IMR-90 (cell line): ENCODE data around the gene TMPRSS2. TPM values are rescaled to one million over a fixed set of nuclear protein-coding genes. Genes with fewer than 3 reads are reported as not detected.
"Not testable (repeated sequence)": the region's sequence is repeated elsewhere in the genome, so short reads cannot be mapped to it uniquely, and the experiment has no call there.

ENCODE experiments used
- ATAC-seq: fragments of 200-7000 bp; cut with Tn5 transposase; 2 replicates; pipeline ENCODE4 v1.9.1; 2020; ENCODE audit warnings: low read depth, mild to moderate bottlenecking, moderate library complexity
- BruUV-seq: library from RNA; stranded (reverse); fragments of 400-500 nt; replicated peaks from 2 replicates; lab custom pipeline; 2021; lab: Mats Ljungman, UMichigan
- CTCF ChIA-PET: fragments of 300-600 bp; formaldehyde crosslinking; extraction: SDS; loops from one replicate; lab custom pipeline; 2021; ENCODE audit warnings: antibody characterized with exemption; lab: Yijun Ruan, JAX
- POLR2A ChIA-PET: fragments of 300-600 bp; sonication (Branson Sonifier 250); formaldehyde crosslinking; loops from one replicate; lab custom pipeline; 2022; ENCODE audit warnings: antibody characterized with exemption; ENCODE audit not compliant: unreplicated experiment; lab: Charles Lee
- DNase-seq: peaks from one replicate; pipeline ENCODE4 v3.0.0; 2013
- H2AFZ ChIP-seq: replicated peaks from 2 replicates; pipeline ENCODE3; 2013; ENCODE audit warnings: low read length, mild to moderate bottlenecking; ENCODE audit not compliant: poor library complexity
- H2AK5ac ChIP-seq: 2 replicates; pipeline ENCODE4 v1.6.1; 2013; ENCODE audit warnings: low read depth, low read length, inconsistent platforms
- H2AK9ac ChIP-seq: replicated peaks from 2 replicates; pipeline ENCODE3; 2013; ENCODE audit warnings: mild to moderate bottlenecking, low read depth, low read length, moderate library complexity; ENCODE audit not compliant: poor library complexity
- H2BK120ac ChIP-seq: 2 replicates; pipeline ENCODE4 v1.6.1; 2013; ENCODE audit warnings: low read depth, low read length, inconsistent platforms
- H2BK15ac ChIP-seq: 3 replicates; pipeline ENCODE4 v1.6.1; 2013; ENCODE audit warnings: low read depth, low read length, inconsistent platforms
- H2BK20ac ChIP-seq: 2 replicates; pipeline ENCODE4 v1.6.1; 2013; ENCODE audit warnings: low read depth, mild to moderate bottlenecking, inconsistent platforms, low read length, moderate library complexity
- H2BK5ac ChIP-seq: 2 replicates; pipeline ENCODE4 v1.6.1; 2013; ENCODE audit warnings: mild to moderate bottlenecking, low read depth, low read length, inconsistent platforms; ENCODE audit not compliant: poor library complexity, severe bottlenecking
- H3K14ac ChIP-seq: replicated peaks from 2 replicates; pipeline ENCODE4 v1.6.1; 2013; ENCODE audit warnings: low read depth, low read length, inconsistent platforms
- H3K18ac ChIP-seq: 2 replicates; pipeline ENCODE4 v1.6.1; 2013; ENCODE audit warnings: low read depth, low read length, control low read depth
- H3K23ac ChIP-seq: 2 replicates; pipeline ENCODE4 v1.6.1; 2013; ENCODE audit warnings: low read depth, low read length, inconsistent platforms
- H3K27ac ChIP-seq: 2 replicates; pipeline ENCODE4 v1.5.1; 2013; ENCODE audit warnings: mild to moderate bottlenecking, control low read depth, low read length; ENCODE audit not compliant: insufficient read depth
- H3K27me3 ChIP-seq: 2 replicates; pipeline ENCODE4 v1.6.1; 2013; ENCODE audit warnings: low read length; ENCODE audit not compliant: control insufficient read depth, insufficient read depth
- H3K36me3 ChIP-seq: 2 replicates; pipeline ENCODE4 v1.6.1; 2013; ENCODE audit warnings: low read length, mixed read lengths; ENCODE audit not compliant: control insufficient read depth, insufficient read depth
- H3K4ac ChIP-seq: 2 replicates; pipeline ENCODE4 v1.6.1; 2013; ENCODE audit warnings: low read depth, low read length, inconsistent platforms
- H3K4me1 ChIP-seq: 2 replicates; pipeline ENCODE4 v1.6.1; 2013; ENCODE audit warnings: low read length, mixed read lengths; ENCODE audit not compliant: control insufficient read depth, insufficient read depth
- H3K4me2 ChIP-seq: 2 replicates; pipeline ENCODE4 v1.6.1; 2013; ENCODE audit warnings: low read depth, mild to moderate bottlenecking, control low read depth, low read length, moderate library complexity
- H3K4me3 ChIP-seq: 2 replicates; pipeline ENCODE4 v1.5.1; 2013; ENCODE audit warnings: low read depth, mild to moderate bottlenecking, control low read depth, low read length, moderate library complexity; ENCODE audit not compliant: insufficient read depth
- H3K56ac ChIP-seq: 2 replicates; pipeline ENCODE4 v1.6.1; 2013; ENCODE audit warnings: low read length, inconsistent platforms; ENCODE audit not compliant: insufficient read depth; ENCODE audit errors: extremely low read depth
- H3K79me1 ChIP-seq, 2 experiments: 2 replicates each; pipeline ENCODE4 v1.6.1; 2013; ENCODE audit warnings: low read length in 2 of 2, inconsistent platforms in 1 of 2, low read depth in 1 of 2
- H3K9ac ChIP-seq: 2 replicates; pipeline ENCODE4 v1.6.1; 2013; ENCODE audit warnings: low read depth, low read length, control low read depth
- H3K9me1 ChIP-seq: 2 replicates; pipeline ENCODE4 v1.6.1; 2013; ENCODE audit warnings: low read length, inconsistent platforms; ENCODE audit not compliant: insufficient read depth
- H3K9me3 ChIP-seq: 2 replicates; pipeline ENCODE4 v1.6.1; 2013; ENCODE audit warnings: low read length; ENCODE audit not compliant: control insufficient read depth, insufficient read depth
- H4K20me1 ChIP-seq: 2 replicates; pipeline ENCODE4 v1.6.1; 2013; ENCODE audit warnings: low read length, inconsistent platforms; ENCODE audit not compliant: insufficient read depth
- H4K5ac ChIP-seq: 2 replicates; pipeline ENCODE4 v1.6.1; 2013; ENCODE audit warnings: mild to moderate bottlenecking, low read depth, low read length, control low read depth
- H4K8ac ChIP-seq, 2 experiments: 2 replicates each; pipeline ENCODE4 v1.6.1; 2013; ENCODE audit warnings: low read depth in 2 of 2, low read length in 2 of 2, control low read depth in 1 of 2, inconsistent platforms in 1 of 2
- H4K91ac ChIP-seq: 2 replicates; pipeline ENCODE4 v1.6.1; 2013; ENCODE audit warnings: low read depth, low read length, inconsistent platforms; ENCODE audit not compliant: insufficient read depth
- BHLHE40 ChIP-seq: fragments of 150-350 bp; IDR thresholded peaks from 2 replicates; pipeline ENCODE4 v1.6.1; 2016; ENCODE audit warnings: mild to moderate bottlenecking, low read depth, low read length
- MAZ ChIP-seq: IDR thresholded peaks from 2 replicates; pipeline ENCODE4 v1.6.1; 2012; ENCODE audit warnings: low read depth, mild to moderate bottlenecking, low read length, improper control_type of control experiment, moderate library complexity, borderline replicate concordance
- POLR2A ChIP-seq: IDR thresholded peaks from 2 replicates; pipeline ENCODE4 v1.6.1; 2012; ENCODE audit warnings: mild to moderate bottlenecking, low read depth, low read length
- RAD21 ChIP-seq: IDR thresholded peaks from 2 replicates; pipeline ENCODE4 v1.6.1; 2012; ENCODE audit warnings: low read length, improper control_type of control experiment
- SMC3 ChIP-seq: fragments of 150-350 bp; IDR thresholded peaks from 2 replicates; pipeline ENCODE4 v1.6.1; 2016; ENCODE audit warnings: low read depth, mild to moderate bottlenecking, antibody characterized with exemption, low read length, moderate library complexity
- WGBS, 2 experiments: methylation state at CpG; one replicate each; pipeline versions ENCODE4 v1.1.5 to v1.1.7; 2013; ENCODE audit warnings: missing lambda C conversion rate in 2 of 2; ENCODE audit not compliant: insufficient read length in 1 of 2; ENCODE audit errors: extremely low coverage in 2 of 2; 5-methylcytosine and 5-hydroxymethylcytosine counted together
- dilution Hi-C: fragments of 300-500 bp; cut with HindIII; formaldehyde crosslinking; loops from one replicate; pipeline ENCODE4 v1.14.3; 2018; ENCODE audit warnings: low sequenced_read_pairs; ENCODE audit not compliant: unreplicated experiment
- in situ Hi-C: fragments of 300-500 bp; cut with MboI; formaldehyde crosslinking; loops from 3 replicates; pipeline ENCODE4 v1.14.3; 2019; ENCODE audit warnings: low sequenced_read_pairs, inconsistent platforms, mixed read lengths
- intact Hi-C: fragments of 100-400 bp; cut with micrococcal nuclease; formaldehyde crosslinking; loops from 2 replicates; pipeline ENCODE4 v1.10.0; 2022
- polyA plus RNA-seq, 3 experiments: library from polyadenylated mRNA; depleted of rRNA; stranded (reverse); fragments of >200 nt; gene quantifications; 2 replicates each; pipeline ENCODE4 v1.2.3, GENCODE V29; 2012; ENCODE audit warnings: low replicate concordance in 1 of 3
- total RNA-seq: library from RNA; depleted of rRNA; stranded (reverse); fragments of >200 nt; gene quantifications from 2 replicates; pipeline ENCODE4 v1.2.3, GENCODE V29; 2012
- TF ChIP-seq, protein P1 (sequence below): conservative IDR thresholded peaks from 2 replicates; pipeline ENCODE4 v1.5.1; 2012; ENCODE audit warnings: mild to moderate bottlenecking, low read depth, low read length, improper control_type of control experiment

Gene TMPRSS2
- total and polyA plus RNA-seq, 2 of the 4 experiments (the other 2 are of a cell fraction), result not detected

GRCh38 chr21:41425588-41425953, 82.4 kb downstream of the TMPRSS2 start:
- no TSS peak for BruUV-seq
- no CpG with 5 or more reads among the region's 7 CpGs for WGBS, 2 experiments

DNA sequence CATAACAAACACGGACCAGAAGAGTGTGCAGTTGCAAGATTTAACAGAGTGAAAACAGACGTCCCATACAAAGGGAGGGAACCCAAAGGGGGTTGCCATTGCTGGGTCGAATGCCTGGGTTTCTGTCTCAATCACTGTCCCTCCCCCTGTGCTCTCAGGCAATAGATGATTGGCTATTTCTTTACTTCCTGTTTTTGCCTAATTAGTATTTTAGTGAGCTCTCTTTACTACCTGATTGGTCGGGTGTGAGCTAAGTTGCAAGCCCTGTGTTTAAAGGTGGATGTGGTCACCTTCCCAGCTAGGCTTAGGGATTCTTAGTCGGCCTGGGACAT, 84.7 kb downstream of the TMPRSS2 start:
- H4K91ac ChIP-seq, dilution Hi-C loops, H2AK5ac ChIP-seq, H3K56ac ChIP-seq, H2BK5ac ChIP-seq, H4K20me1 ChIP-seq, H2BK120ac ChIP-seq, H2BK20ac ChIP-seq, POLR2A ChIA-PET, H3K4me3 ChIP-seq, H3K4me1 ChIP-seq, H2AFZ ChIP-seq, H3K36me3 ChIP-seq, H3K79me1 ChIP-seq, H3K4ac ChIP-seq, CTCF ChIA-PET, H3K4me2 ChIP-seq, H3K9ac ChIP-seq, H3K18ac ChIP-seq, BruUV-seq, H3K9me3 ChIP-seq, H3K23ac ChIP-seq, H3K27ac ChIP-seq, in situ Hi-C loops, H3K14ac ChIP-seq, H4K5ac ChIP-seq, H3K9me1 ChIP-seq, DNase-seq, H2BK15ac ChIP-seq, H4K8ac ChIP-seq, H2AK9ac ChIP-seq, ATAC-seq: not testable (repeated sequence)
- H3K27me3 ChIP-seq, result peaks cover 15% of the 10 kb centered on the region
- WGBS, 2 experiments, result no CpG with 5 or more reads among the region's 5 CpGs
- intact Hi-C loops, result loop anchor here (5.0 kb wide), 1 partner anchor 61 kb away; the partner anchor contains the start of gene MX2

More at GRCh38 chr21:41425588-41425953, 82.4 kb downstream of the TMPRSS2 start:
- dilution Hi-C loops (no loop called here), in situ Hi-C loops (no loop called here), intact Hi-C loops (no loop called here)
- ATAC-seq, result no peak
- Histone ChIP-seq H3K23ac (no peak overlapping the region), H3K18ac (no peak overlapping the region), H3K4me1 (no peaks in the 10 kb centered on the region; the same call in 1 of the 2 replicates), H3K36me3 (no peaks in the 10 kb centered on the region), H3K79me1 (no peaks in the 10 kb centered on the region), H2BK5ac (no peak overlapping the region), H3K14ac (no peak overlapping the region), H3K4me2 (peak overlapping the region; percentile 89; the same call in 1 of the 2 replicates), H3K9me1 (peaks cover 3% of the 10 kb centered on the region; the same call in 1 of the 2 replicates), H2AK9ac (no peak overlapping the region), H3K27ac (no peak overlapping the region), H2AFZ (peak overlapping the region; percentile 84), H3K27me3 (peaks cover 21% of the 10 kb centered on the region), H3K9me3 (no peaks in the 10 kb centered on the region), H3K4me3 (peak overlapping the region; percentile 58; the same call in 1 of the 2 replicates), H2AK5ac (no peak overlapping the region), H4K8ac (no peak overlapping the region), H3K4ac (no peak overlapping the region), H4K20me1 (no peaks in the 10 kb centered on the region), H2BK120ac (no peak overlapping the region), H2BK20ac (no peak overlapping the region), H3K56ac (no peak overlapping the region), H4K5ac (no peak overlapping the region), H3K9ac (no peak overlapping the region), H2BK15ac (no peak overlapping the region), H4K91ac (no peak overlapping the region)
- DNase-seq, result no peak
- ChIA-PET CTCF (no interaction called here), POLR2A (no interaction called here)
- TF ChIP-seq, protein P1, sequence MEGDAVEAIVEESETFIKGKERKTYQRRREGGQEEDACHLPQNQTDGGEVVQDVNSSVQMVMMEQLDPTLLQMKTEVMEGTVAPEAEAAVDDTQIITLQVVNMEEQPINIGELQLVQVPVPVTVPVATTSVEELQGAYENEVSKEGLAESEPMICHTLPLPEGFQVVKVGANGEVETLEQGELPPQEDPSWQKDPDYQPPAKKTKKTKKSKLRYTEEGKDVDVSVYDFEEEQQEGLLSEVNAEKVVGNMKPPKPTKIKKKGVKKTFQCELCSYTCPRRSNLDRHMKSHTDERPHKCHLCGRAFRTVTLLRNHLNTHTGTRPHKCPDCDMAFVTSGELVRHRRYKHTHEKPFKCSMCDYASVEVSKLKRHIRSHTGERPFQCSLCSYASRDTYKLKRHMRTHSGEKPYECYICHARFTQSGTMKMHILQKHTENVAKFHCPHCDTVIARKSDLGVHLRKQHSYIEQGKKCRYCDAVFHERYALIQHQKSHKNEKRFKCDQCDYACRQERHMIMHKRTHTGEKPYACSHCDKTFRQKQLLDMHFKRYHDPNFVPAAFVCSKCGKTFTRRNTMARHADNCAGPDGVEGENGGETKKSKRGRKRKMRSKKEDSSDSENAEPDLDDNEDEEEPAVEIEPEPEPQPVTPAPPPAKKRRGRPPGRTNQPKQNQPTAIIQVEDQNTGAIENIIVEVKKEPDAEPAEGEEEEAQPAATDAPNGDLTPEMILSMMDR, result no peak
- no peak for TF ChIP-seq BHLHE40
- no peak for TF ChIP-seq POLR2A
- no peak for TF ChIP-seq MAZ
- no peak for TF ChIP-seq SMC3
- no peak for TF ChIP-seq RAD21
